ENCODE results near the gene GALNT11.

DNA sequence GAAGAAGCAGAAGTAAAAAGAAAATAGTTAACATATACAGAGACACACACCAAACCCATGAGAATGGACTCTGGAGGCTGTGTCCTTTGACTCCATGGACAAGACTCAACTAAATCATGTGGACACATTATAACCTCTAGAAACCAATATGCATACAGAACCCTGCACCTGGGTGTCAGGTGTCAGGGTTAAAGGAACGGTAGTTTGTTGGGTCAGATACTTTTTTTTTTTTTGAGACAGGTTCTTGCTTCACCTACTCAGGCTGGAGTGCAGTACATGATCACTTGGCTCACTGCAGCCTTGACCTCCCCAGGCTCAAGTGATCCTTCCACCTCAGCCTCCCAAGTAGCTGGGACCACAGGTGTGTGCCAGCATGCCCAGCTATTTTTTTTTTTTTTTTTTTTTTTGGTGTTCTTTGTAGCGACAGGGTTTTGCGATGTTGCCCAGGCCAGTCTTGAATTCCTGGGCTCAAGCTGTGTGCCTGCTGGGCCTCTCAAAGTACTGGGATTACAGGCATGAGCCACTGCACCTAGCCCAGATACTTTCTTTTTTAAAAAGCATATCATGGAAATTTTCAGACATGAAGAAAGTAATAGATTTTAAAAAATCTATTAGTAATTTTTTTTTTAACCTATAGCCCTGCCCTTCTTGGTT lies 31.3 kb downstream of the GALNT11 start:
- no peak for TF ChIP-seq POLR2AphosphoS5 (IDR thresholded peaks at IDR 0.05)
- TF ChIP-seq, protein P1, sequence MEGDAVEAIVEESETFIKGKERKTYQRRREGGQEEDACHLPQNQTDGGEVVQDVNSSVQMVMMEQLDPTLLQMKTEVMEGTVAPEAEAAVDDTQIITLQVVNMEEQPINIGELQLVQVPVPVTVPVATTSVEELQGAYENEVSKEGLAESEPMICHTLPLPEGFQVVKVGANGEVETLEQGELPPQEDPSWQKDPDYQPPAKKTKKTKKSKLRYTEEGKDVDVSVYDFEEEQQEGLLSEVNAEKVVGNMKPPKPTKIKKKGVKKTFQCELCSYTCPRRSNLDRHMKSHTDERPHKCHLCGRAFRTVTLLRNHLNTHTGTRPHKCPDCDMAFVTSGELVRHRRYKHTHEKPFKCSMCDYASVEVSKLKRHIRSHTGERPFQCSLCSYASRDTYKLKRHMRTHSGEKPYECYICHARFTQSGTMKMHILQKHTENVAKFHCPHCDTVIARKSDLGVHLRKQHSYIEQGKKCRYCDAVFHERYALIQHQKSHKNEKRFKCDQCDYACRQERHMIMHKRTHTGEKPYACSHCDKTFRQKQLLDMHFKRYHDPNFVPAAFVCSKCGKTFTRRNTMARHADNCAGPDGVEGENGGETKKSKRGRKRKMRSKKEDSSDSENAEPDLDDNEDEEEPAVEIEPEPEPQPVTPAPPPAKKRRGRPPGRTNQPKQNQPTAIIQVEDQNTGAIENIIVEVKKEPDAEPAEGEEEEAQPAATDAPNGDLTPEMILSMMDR (IDR thresholded peaks at IDR 0.05), result no peak
- no peak for TF ChIP-seq POLR2A (IDR thresholded peaks at IDR 0.05)

Measured in breast epithelium (tissue), 3 donors.